Stimulated activated CD8-positive, alpha-beta memory T cell treated with anti-CD3 and anti-CD28 coated beads, Interleukin-7, amount 100 ng/mL, for 48 hours (primary cell): ENCODE measurements around the gene MAST4.

Experiments
- DNase-seq, 2 donors: peaks; one replicate each; pipeline ENCODE4 v3.0.0-alpha.2; 2020; ENCODE audit warnings: low read depth in 1 of 2; ENCODE audit errors: extremely low read depth in 1 of 2

MAST4 gene

DNA sequence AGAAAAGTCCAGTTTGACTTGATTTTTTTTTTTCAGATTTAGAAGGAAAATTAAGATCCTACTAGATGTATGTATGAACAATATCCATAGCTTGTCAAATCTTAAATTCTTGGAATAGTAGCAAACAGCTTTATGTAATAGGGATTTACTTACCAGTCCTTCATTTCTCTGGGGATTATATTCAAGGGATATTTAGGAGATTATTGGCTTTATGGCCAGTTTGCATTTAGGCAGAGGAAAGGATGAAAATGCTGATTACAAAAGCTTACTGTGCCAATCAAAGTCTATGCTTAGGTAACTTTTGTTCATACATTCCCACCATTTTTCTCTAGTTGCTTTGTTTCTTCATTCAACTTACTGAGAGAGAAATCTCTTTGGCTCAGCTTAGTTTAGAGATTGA, 47.9 kb downstream of the MAST4 start:
- DNase-seq, result no peak

DNA sequence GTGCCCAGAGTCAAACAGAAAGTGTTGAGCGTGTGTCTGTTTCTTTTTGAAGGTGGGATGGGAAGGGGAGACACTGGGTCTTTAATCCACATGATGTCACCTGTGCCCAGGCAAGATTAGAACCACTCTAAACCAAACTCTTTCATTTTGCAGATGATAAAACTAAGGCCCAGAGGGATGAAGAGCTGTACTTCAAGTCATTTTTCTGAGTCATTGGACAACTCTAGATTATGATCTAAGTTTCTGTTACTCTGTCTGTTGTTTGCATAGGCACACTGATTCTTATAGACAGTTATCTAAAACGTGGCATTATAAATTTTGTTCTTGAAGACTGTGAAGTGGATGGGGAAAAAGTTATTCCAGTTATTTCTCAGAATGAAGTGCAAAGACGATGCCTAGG, 48.8 kb downstream of the MAST4 start:
- no peak for DNase-seq

- no peak for DNase-seq
Measured at GRCh38 chr5:66646570-66646969, 50.4 kb downstream of the MAST4 start.

- no peak for DNase-seq
Measured at GRCh38 chr5:66647146-66647856, 51.1 kb downstream of the MAST4 start.

GRCh38 chr5:66652818-66653217, 56.6 kb downstream of the MAST4 start:
- no peak for DNase-seq

DNA sequence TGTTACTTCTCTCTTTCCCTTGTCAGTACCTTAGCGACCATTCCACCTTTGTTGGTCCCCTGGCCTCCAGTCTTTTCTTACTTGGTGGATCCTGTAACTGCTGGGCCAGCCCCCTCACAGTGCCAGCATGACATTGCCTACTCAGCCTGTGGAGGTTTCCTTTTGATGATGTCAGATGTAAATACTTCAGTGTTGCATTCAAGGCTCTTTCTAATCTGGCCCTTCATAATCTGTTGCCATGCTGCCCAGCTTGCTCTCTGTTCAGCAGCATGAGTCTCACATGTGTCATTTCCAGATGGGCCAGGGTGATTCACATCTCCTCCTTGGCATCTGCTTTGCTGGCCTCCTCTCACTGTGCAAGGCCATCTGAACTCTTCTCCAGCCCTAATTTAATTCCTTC, 57.1 kb downstream of the MAST4 start:
- no peak for DNase-seq

DNA sequence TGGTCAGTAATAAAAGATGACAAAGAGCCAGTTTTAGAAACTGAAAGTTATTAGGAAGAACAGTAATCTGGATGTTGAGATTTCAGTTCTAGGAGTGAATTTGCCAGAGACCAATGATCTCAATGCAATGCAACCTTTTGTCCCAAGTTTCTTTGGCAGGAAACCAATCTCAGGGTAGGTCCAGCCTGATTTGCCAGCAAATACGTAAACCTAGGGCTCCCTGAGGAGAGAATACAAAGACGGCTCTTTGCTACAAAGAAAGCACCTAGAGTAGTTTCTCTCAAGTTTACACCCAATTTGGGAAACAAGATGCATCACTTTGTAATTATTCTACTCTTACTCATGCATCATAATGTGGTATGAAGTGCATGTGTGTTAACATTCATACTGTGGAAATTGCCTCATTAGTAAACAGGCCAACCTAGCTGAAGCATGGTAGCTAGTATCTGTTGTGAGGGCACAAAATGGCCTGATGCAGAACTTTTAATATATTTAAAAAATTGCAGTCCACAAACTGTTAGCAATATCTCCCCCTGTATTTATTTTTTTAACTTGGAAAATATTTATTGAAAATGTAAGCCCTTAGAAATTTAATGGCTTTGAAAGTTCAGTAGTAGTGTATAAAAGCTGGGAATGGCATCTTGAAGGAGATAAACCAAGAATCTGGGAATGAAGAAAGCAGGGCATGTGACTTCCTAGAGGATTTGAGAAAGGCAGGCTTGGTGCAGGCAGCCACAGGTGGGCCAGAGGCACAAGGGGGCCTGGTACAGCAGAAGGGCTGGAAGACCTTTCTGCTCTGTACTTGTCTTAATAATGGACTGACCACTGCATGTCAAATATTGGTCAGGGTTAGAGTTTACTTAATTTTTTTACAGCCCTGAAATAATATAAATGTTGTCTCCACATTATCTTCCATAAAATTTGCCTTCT, 59.5 kb downstream of the MAST4 start:
- no peak for DNase-seq

DNA sequence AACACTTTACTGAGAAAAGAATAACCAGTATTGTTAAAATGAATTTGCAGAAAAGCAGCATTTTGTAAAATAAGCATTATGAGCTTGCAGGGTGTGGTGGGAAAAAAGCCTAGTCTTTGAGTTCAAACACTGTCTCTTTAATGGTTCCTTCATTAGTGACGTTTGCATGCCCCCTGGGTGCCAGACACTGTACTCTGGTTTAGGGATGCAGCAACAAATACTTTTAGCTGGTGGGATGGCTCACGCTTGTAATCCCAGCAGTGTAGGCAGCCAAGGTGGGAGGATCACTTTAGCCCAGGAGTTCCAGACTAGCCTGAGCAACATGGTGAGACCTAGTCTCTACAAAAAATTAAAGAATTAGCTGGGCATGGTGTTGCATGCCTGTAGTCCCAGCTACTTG, 62.3 kb downstream of the MAST4 start:
- no peak for DNase-seq

GRCh38 chr5:66659780-66660179, 63.6 kb downstream of the MAST4 start:
- DNase-seq, result no peak

DNA sequence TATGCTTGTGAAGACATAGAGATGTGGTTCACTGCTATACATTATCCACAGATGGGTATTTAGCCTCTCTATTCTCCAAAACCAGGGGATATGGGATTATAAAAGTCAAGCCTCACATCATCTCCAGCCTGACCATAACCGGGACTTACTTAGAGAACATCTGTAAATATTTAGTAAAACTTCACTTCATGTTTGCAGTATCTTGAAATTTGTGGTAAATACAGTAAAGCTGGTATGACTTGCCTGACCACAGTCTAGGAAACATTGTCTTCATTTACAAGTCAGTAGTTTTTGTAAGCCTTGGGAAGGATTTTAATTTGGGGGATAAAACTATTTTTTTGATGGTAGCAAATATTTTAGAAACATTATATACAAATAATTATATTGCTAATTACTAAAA, 64.2 kb downstream of the MAST4 start:
- no peak for DNase-seq

- DNase-seq, result no peak
Measured at GRCh38 chr5:66661149-66661548, 65.0 kb downstream of the MAST4 start.

GRCh38 chr5:66666778-66667177, 70.6 kb downstream of the MAST4 start:
- DNase-seq, result no peak

- DNase-seq, result no peak
Measured at GRCh38 chr5:66669086-66669861, 73.1 kb downstream of the MAST4 start.

DNA sequence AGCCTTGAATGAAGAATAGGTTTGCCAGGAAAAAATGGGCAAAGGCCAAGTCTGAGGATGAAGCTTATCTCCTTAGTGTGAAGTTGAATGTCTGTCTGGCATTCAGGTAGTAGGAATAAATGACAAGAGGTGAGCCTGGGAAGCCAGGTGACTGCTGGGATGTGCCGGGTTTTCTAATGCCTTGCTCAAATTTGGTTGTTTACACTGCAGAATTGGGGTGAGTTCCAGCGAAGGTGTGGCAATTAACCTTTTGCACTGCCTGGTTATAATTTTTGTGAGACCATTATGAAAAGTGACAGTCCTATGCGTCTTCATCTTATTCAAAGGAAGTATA, 73.6 kb downstream of the MAST4 start:
- no peak for DNase-seq

- DNase-seq, result no peak
Measured at GRCh38 chr5:66671305-66671704, 75.1 kb downstream of the MAST4 start.

GRCh38 chr5:66674802-66675201, 78.6 kb downstream of the MAST4 start:
- DNase-seq, result no peak

- DNase-seq, result no peak
Measured at GRCh38 chr5:66675406-66675805, 79.2 kb downstream of the MAST4 start.

DNA sequence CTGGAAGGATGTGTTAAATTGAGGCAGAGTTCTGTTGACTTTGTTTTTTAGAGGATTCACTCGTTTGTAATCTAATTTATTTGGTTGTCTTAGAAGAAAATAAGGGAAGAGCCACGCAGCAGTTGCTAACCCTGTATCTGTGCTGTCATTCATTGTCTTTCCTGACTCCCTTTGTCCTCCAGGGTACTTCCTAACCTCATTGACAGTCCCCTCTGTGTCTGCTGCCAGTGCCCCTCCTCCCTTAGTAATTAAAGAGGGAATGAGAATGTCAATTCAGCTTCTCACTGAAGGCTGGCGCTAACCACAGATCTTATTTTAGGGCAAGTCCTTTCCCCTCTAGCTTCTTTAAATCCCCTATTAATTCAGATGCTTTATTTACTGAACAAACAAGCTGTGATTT, 84.0 kb downstream of the MAST4 start:
- DNase-seq, result no peak

GRCh38 chr5:66680804-66681203, 84.6 kb downstream of the MAST4 start:
- DNase-seq, result no peak

DNA sequence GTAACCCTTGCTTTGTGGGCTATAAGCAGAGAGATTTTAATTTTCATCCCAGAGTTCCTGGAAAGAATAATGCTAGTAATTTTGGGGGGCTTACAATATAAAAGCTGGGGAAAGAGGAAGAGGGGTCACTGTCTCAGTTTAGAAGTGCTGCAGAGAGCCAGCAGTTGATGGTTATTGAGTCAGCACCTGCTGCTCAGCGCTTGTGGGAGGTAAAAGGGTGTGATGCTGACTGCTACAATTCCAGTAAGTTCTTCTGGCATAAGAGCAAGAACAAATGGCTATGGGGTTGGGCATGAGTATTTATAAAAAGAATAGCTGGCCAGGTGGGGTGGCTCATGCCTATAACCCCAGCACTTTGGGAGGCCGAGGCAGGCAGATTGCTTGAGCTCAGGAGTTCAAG, 88.5 kb downstream of the MAST4 start:
- DNase-seq, result no peak

GRCh38 chr5:66689522-66690220, 93.5 kb downstream of the MAST4 start:
- no peak for DNase-seq
